NCI-H1417 treated with DMSO at 0.1 percent for 48 hours (cell line): Measurements from ENCODE around the gene NAAA.
"Not testable (repeated sequence)": the region's sequence is repeated elsewhere in the genome, so short reads cannot be mapped to it uniquely, and the experiment has no call there.

Experiments
- DNase-seq: peaks from one replicate; lab custom pipeline; 2025; lab: John Stamatoyannopoulos, UW

NAAA gene

GRCh38 chr4:75919920-75920319 lies 20.9 kb downstream of the NAAA start:
- no peak for DNase-seq

- no peak for DNase-seq
Observed at GRCh38 chr4:75916091-75916661, 24.6 kb downstream of the NAAA start.

- no peak for DNase-seq
Observed at GRCh38 chr4:75912968-75913367, 27.8 kb downstream of the NAAA start.

GRCh38 chr4:75910831-75911230 lies 30.0 kb downstream of the NAAA start:
- not testable (repeated sequence) for DNase-seq

GRCh38 chr4:75909405-75909804 lies 31.4 kb downstream of the NAAA start:
- no peak for DNase-seq

GRCh38 chr4:75908555-75908954 lies 32.3 kb downstream of the NAAA start:
- no peak for DNase-seq

- no peak for DNase-seq
Observed at GRCh38 chr4:75907966-75908365, 32.8 kb downstream of the NAAA start.

- no peak for DNase-seq
Observed at GRCh38 chr4:75904076-75904475, 36.7 kb downstream of the NAAA start.

- DNase-seq, result no peak
Observed at GRCh38 chr4:75902352-75902751, 38.5 kb downstream of the NAAA start, which contains the start of gene PPEF2. Gene PPEF2 (minus strand): TSS chr4:75902452. CDS start chr4:75896325, 6,127 bp downstream.

GRCh38 chr4:75898536-75898935 lies 42.3 kb downstream of the NAAA start:
- no peak for DNase-seq

GRCh38 chr4:75895744-75896314 lies 45.0 kb downstream of the NAAA start:
- no peak for DNase-seq

GRCh38 chr4:75892508-75892907 lies 48.3 kb downstream of the NAAA start:
- DNase-seq, result no peak

GRCh38 chr4:75891611-75892010 lies 49.2 kb downstream of the NAAA start:
- DNase-seq, result no peak

- DNase-seq, result no peak
Observed at GRCh38 chr4:75889537-75890199, 51.1 kb downstream of the NAAA start.

- DNase-seq, result no peak
Observed at GRCh38 chr4:75886104-75886503, 54.7 kb downstream of the NAAA start.

GRCh38 chr4:75881476-75881875 lies 59.3 kb downstream of the NAAA start:
- no peak for DNase-seq

- no peak for DNase-seq
Observed at GRCh38 chr4:75880278-75880677, 60.5 kb downstream of the NAAA start.

- DNase-seq, result no peak
Observed at GRCh38 chr4:75878246-75878756, 62.5 kb downstream of the NAAA start.

GRCh38 chr4:75876218-75876617 lies 64.6 kb downstream of the NAAA start:
- no peak for DNase-seq

- no peak for DNase-seq
Observed at GRCh38 chr4:75869100-75869499, 71.7 kb downstream of the NAAA start.

GRCh38 chr4:75867130-75867529 lies 73.7 kb downstream of the NAAA start:
- no peak for DNase-seq
